ENCODE results near the gene BCL2. TPM values are rescaled to one million over a fixed set of nuclear protein-coding genes. Genes with fewer than 3 reads are reported as not detected.

Gene BCL2
- total and polyA plus RNA-seq, 3 experiments from 2014 or later, result 29.8 to 60.5 (median 58.9) TPM

DNA sequence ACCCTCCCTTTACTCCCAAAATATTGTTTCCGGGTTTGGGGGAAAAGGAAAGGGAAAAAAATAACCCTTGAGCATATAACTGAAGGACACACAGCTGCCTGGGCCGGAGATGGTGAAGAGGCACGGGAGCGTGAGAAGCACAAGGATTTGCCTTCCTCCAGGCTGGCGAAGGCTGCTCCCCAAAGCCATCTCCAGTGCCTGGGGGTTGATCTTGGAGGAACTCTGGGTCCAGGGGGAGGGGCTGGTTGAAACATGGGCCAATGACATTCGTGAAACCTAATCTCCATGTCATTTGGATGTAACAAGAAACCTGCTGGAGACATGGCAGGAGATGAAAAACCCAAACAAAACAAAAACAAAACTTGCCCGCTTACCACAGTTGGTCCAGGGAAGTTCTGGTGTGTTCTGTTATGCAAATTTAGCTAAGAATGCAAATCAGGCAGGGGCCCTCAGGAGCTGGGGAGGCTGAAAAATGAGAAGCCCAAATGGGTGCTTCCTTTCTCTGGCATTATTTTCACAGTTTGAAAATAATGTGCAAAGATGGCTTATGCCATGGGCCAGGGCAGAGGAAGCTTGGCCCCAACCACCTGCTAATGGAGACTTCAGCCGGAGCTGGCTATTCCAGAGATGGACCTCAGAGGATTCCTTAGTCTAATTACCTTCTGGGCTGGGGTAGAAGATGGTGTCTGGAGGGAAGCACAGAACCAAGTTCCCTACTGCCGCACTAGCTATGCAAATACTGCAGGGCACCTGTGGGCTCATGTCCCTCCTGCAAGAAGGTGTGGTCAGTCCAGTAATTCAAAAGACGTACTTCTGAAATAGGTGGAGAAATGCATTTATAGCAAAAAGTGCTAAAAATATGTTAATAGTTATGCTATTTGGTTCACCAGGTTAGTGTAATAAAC, 180.9 kb downstream of the BCL2 start:
- Mint-ChIP-seq H3K4me1 (peaks cover 52 to 79% (median 76%) of the 10 kb centered on the region in 3 donors), H3K4me3 (peak overlapping the region; percentile 53 to 94 (median 87)), H3K27me3 (peaks cover 0 to 2% of the 10 kb centered on the region in 2 donors), H3K36me3 (peaks cover 6 to 25% (median 14%) of the 10 kb centered on the region in 3 donors), H3K27ac (peak overlapping the region; percentile 86 to 97 (median 94)), H3K9me3 (no peaks in the 10 kb centered on the region)
- ChIA-PET POLR2A (interaction anchor here (0.6 to 1.6 kb wide), 6 partner anchors 15 to 205 kb away, joined by 3 to 7 read pairs (median 4); no protein-coding TSS in a partner anchor), CTCF (interaction anchor here (1.0 to 9.2 kb wide), 7 partner anchors 7 to 187 kb away, joined by 3 to 50 read pairs (median 5); partner anchors contain the start of gene BCL2)
- no peaks in the 10 kb centered on the region for H3K9me3 ChIP-seq (ENCODE audit: low read length)
- H3K27me3 ChIP-seq (ENCODE audit: insufficient read depth, low read length, poor library complexity, severe bottlenecking), result no peaks in the 10 kb centered on the region
- H3K4me1 ChIP-seq (ENCODE audit: insufficient read depth, low read length), result peaks cover 30% of the 10 kb centered on the region
- H3K4me3 ChIP-seq (ENCODE audit: low read length), result peak overlapping the region; percentile 42
- H3K36me3 ChIP-seq (ENCODE audit: insufficient read depth, low read length), result no peaks in the 10 kb centered on the region
- no peak overlapping the region for H3K27ac ChIP-seq (ENCODE audit: low read depth, low read length)
- DNase-seq, result no peak

- peak overlapping the region; percentile 42 for H3K4me3 ChIP-seq (ENCODE audit: low read length)
- CTCF ChIA-PET, result interaction anchor here (1.0 to 5.2 kb wide), 7 partner anchors 11 to 187 kb away, joined by 3 to 50 read pairs (median 5); partner anchors contain the start of gene BCL2
- H3K36me3 Mint-ChIP-seq, result peaks cover 6 to 24% (median 14%) of the 10 kb centered on the region in 3 donors
These were observed 181.6 kb downstream of the BCL2 start for GRCh38 chr18:63137999-63138435.

DNA sequence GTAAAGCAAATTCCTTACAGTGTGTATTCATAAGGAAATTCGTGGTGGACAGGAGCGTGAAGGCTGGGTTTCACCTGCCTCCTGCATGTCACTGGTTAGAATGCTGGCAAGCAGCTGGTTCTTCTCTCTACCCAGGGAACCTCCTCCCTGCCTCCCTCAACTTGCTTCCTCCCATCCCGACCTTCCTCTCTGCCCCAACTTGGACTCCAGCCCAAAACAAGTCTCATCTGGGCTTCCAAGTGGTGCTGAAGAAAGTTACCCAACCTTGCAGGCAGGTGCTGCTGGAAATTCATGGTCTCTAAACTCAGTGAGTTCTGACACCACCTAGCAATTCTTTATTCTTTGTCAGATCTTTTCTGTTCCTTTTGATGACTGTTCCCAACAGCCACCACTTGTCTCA, 184.5 kb downstream of the BCL2 start:
- peaks cover 53% of the 10 kb centered on the region for H3K4me1 ChIP-seq (ENCODE audit: insufficient read depth, low read length)
- Mint-ChIP-seq H3K9me3 (no peaks in the 10 kb centered on the region), H3K36me3 (peaks cover 0 to 2% (median 0%) of the 10 kb centered on the region in 3 donors), H3K27ac (peak overlapping the region; percentile 8 to 97 (median 76)), H3K4me1 (peaks cover 57 to 71% (median 69%) of the 10 kb centered on the region in 3 donors), H3K27me3 (peaks cover 0 to 2% of the 10 kb centered on the region in 2 donors), H3K4me3 (no peak overlapping the region)
- DNase-seq, result no peak
- H3K27me3 ChIP-seq (ENCODE audit: insufficient read depth, low read length, poor library complexity, severe bottlenecking), result no peaks in the 10 kb centered on the region
- CTCF ChIA-PET, result interaction anchor here (1.0 to 7.0 kb wide), 5 partner anchors 8 to 183 kb away, joined by 3 to 50 read pairs (median 3); partner anchors contain the start of gene BCL2
- H3K4me3 ChIP-seq (ENCODE audit: low read length), result no peak overlapping the region
- H3K27ac ChIP-seq (ENCODE audit: low read depth, low read length), result no peak overlapping the region
- H3K9me3 ChIP-seq (ENCODE audit: low read length), result no peaks in the 10 kb centered on the region
- POLR2A ChIA-PET, result no interaction called here
- H3K36me3 ChIP-seq (ENCODE audit: insufficient read depth, low read length), result no peaks in the 10 kb centered on the region

More at GRCh38 chr18:63137999-63138435, 181.6 kb downstream of the BCL2 start:
- Histone ChIP-seq H3K4me1 (ENCODE audit: insufficient read depth, low read length) (peaks cover 30% of the 10 kb centered on the region), H3K9me3 (ENCODE audit: low read length) (no peaks in the 10 kb centered on the region), H3K36me3 (ENCODE audit: insufficient read depth, low read length) (no peaks in the 10 kb centered on the region), H3K27ac (ENCODE audit: low read depth, low read length) (no peak overlapping the region), H3K27me3 (ENCODE audit: insufficient read depth, low read length, poor library complexity, severe bottlenecking) (no peaks in the 10 kb centered on the region)
- H3K27ac Mint-ChIP-seq, result peak overlapping the region; percentile 86 to 97 (median 94)
- H3K27me3 Mint-ChIP-seq, result peaks cover 0 to 2% of the 10 kb centered on the region in 2 donors
- H3K4me3 Mint-ChIP-seq, result peak overlapping the region; percentile 53 to 94 (median 87)
- peak; percentile 36 to 79 (median 58) for DNase-seq
- POLR2A ChIA-PET, result interaction anchor here (0.6 to 1.6 kb wide), 5 partner anchors 17 to 205 kb away, joined by 3 to 7 read pairs (median 4); no protein-coding TSS in a partner anchor
- H3K4me1 Mint-ChIP-seq, result peaks cover 51 to 73% (median 71%) of the 10 kb centered on the region in 3 donors
- H3K9me3 Mint-ChIP-seq, result no peaks in the 10 kb centered on the region

DNA sequence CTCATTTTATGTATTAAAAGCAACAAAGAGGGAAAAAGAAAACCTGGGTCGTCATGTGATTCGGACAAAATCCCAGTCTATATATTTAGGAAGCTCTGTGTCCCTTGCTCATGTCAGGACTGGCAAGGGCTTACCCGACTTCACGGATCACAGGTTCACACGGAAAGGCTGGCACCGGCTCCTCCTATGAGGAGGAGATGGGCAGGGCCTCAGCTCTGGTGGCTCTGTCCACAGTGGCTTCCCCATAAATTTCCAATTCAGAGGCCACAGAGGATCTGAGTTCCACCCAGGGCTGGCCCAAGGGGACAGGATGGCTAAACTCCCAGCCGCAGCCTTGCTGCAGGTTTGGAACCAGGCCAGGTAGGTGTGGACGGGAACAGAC, 186.8 kb downstream of the BCL2 start:
- CTCF ChIA-PET, result interaction anchor here (1.1 to 7.0 kb wide), 14 partner anchors 11 to 307 kb away, joined by 3 to 86 read pairs (median 8); partner anchors contain the start of gene BCL2
- H3K4me3 Mint-ChIP-seq, result no peak overlapping the region

DNA sequence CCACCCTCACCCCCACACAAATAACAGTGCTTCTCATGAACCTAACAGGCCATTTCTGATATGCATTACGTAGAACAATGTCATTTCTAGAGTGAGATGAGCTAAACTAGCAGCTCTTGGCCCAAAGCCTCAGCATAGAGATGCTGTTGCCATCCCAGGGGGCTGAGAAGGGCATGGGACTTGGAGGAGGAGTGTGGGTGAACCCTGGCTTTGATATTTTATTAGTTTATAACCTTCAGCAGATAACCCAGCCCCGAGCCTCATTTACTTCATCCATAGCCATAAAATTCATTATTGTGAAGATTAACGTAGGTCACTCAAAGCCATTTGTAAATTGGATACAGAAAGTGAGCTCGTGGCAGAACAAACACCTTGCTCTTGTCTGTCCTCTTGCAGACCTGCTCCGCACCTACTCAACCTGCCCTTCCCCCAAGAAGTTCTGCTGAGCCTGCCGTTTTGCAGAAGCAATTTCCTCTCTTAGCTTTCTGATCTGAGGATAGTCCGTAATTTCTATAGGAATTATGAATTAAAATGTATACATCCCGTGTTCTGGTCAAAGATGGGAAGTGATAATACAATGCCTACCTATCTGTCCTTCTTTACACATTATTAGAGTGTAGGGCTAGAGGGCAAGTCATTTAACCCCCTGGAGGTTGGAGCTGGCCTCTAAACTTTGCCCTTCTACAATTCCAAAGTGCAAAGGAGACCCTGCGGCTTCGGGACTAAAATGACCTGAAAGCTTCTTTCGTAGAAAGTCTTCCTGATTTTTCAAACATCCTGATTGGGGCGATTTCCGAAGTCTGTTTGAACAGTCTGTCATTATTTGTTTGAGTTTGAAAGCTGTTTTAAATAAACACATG, 187.4 kb downstream of the BCL2 start:
- H3K4me1 Mint-ChIP-seq, result peaks cover 33 to 42% (median 42%) of the 10 kb centered on the region in 3 donors
- ChIA-PET POLR2A (interaction anchor here (0.7 to 2.2 kb wide), 4 partner anchors 22 to 189 kb away, joined by 3 to 9 read pairs (median 4); no protein-coding TSS in a partner anchor), CTCF (interaction anchor here (1.1 to 7.0 kb wide), 18 partner anchors 9 to 307 kb away, joined by 3 to 86 read pairs (median 4); partner anchors contain the start of gene BCL2)
- H3K36me3 Mint-ChIP-seq, result peaks cover 0 to 18% (median 3%) of the 10 kb centered on the region in 3 donors
- no peaks in the 10 kb centered on the region for H3K9me3 ChIP-seq (ENCODE audit: low read length)
- no peak overlapping the region for H3K4me3 ChIP-seq (ENCODE audit: low read length)
- H3K4me3 Mint-ChIP-seq, result peak overlapping the region in 1 of 7 donors; percentile 23
- DNase-seq, result no peak
- H3K27me3 Mint-ChIP-seq, result peaks cover 0 to 2% of the 10 kb centered on the region in 2 donors
- H3K9me3 Mint-ChIP-seq, result no peaks in the 10 kb centered on the region
- H3K27ac ChIP-seq (ENCODE audit: low read depth, low read length), result no peak overlapping the region
- H3K27ac Mint-ChIP-seq, result peak overlapping the region; percentile 22 to 93 (median 88)
- H3K27me3 ChIP-seq (ENCODE audit: insufficient read depth, low read length, poor library complexity, severe bottlenecking), result no peaks in the 10 kb centered on the region
- H3K4me1 ChIP-seq (ENCODE audit: insufficient read depth, low read length), result peaks cover 26% of the 10 kb centered on the region
- H3K36me3 ChIP-seq (ENCODE audit: insufficient read depth, low read length), result no peaks in the 10 kb centered on the region

More for the DNA sequence above, 186.8 kb downstream of the BCL2 start:
- Mint-ChIP-seq H3K27me3 (peaks cover 0 to 2% of the 10 kb centered on the region in 2 donors), H3K9me3 (no peaks in the 10 kb centered on the region), H3K27ac (peak overlapping the region in 3 of 8 donors; percentile 15 to 93 (median 22)), H3K4me1 (peaks cover 38 to 48% (median 48%) of the 10 kb centered on the region in 3 donors), H3K36me3 (peaks cover 0 to 12% (median 4%) of the 10 kb centered on the region in 3 donors)
- no peaks in the 10 kb centered on the region for H3K36me3 ChIP-seq (ENCODE audit: insufficient read depth, low read length)
- DNase-seq, result no peak
- H3K27ac ChIP-seq (ENCODE audit: low read depth, low read length), result no peak overlapping the region
- H3K4me3 ChIP-seq (ENCODE audit: low read length), result no peak overlapping the region
- no peaks in the 10 kb centered on the region for H3K9me3 ChIP-seq (ENCODE audit: low read length)
- H3K27me3 ChIP-seq (ENCODE audit: insufficient read depth, low read length, poor library complexity, severe bottlenecking), result no peaks in the 10 kb centered on the region
- POLR2A ChIA-PET, result interaction anchor here (0.7 to 2.2 kb wide), 4 partner anchors 21 to 188 kb away, joined by 3 to 9 read pairs (median 4); no protein-coding TSS in a partner anchor
- peaks cover 31% of the 10 kb centered on the region for H3K4me1 ChIP-seq (ENCODE audit: insufficient read depth, low read length)

GRCh38 chr18:63131106-63131958, 188.2 kb downstream of the BCL2 start:
- H3K4me1 ChIP-seq (ENCODE audit: insufficient read depth, low read length), result peaks cover 25% of the 10 kb centered on the region
- Mint-ChIP-seq H3K36me3 (peaks cover 0 to 27% (median 3%) of the 10 kb centered on the region in 3 donors), H3K4me3 (no peak overlapping the region), H3K4me1 (peaks cover 29 to 35% (median 34%) of the 10 kb centered on the region in 3 donors), H3K27me3 (peaks cover 0 to 2% of the 10 kb centered on the region in 2 donors), H3K27ac (peak overlapping the region; percentile 53 to 93 (median 88)), H3K9me3 (no peaks in the 10 kb centered on the region)
- no peak overlapping the region for H3K4me3 ChIP-seq (ENCODE audit: low read length)
- no peak overlapping the region for H3K27ac ChIP-seq (ENCODE audit: low read depth, low read length)
- H3K36me3 ChIP-seq (ENCODE audit: insufficient read depth, low read length), result no peaks in the 10 kb centered on the region
- no peaks in the 10 kb centered on the region for H3K9me3 ChIP-seq (ENCODE audit: low read length)
- no peaks in the 10 kb centered on the region for H3K27me3 ChIP-seq (ENCODE audit: insufficient read depth, low read length, poor library complexity, severe bottlenecking)
- POLR2A ChIA-PET, result interaction anchor here (0.5 to 2.2 kb wide), 4 partner anchors 107 to 191 kb away, joined by 3 to 9 read pairs (median 4); no protein-coding TSS in a partner anchor
- CTCF ChIA-PET, result interaction anchor here (0.7 to 7.0 kb wide), 22 partner anchors 8 to 311 kb away, joined by 3 to 86 read pairs (median 4); partner anchors contain the start of gene BCL2
- peak; percentile 35 to 69 (median 52) for DNase-seq

Measured in CD8-positive, alpha-beta memory T cell (primary cell).